HG02938 (cell line): ENCODE measurements around the gene COX6A1.
A peak's percentile ranks its signal among the peaks of the same experiment; 100 is the strongest.

Experiments used
- ATAC-seq: cut with Tn5 transposase; IDR thresholded peaks from one replicate; pipeline ENCODE4 v1.9.1; 2021; ENCODE audit warnings: mild to moderate bottlenecking, moderate library complexity; ENCODE audit not compliant: unreplicated experiment

COX6A1 gene

GRCh38 chr12:120437735-120438494 lies at the start of gene COX6A1:
TSS of gene COX6A1 (plus strand) at chr12:120438113. CDS start at chr12:120438127, 14 bp downstream.
- peak; percentile 93 for ATAC-seq

- ATAC-seq: no peak
Observed at GRCh38 chr12:120388691-120389481, 49.0 kb upstream of the COX6A1 start.

DNA sequence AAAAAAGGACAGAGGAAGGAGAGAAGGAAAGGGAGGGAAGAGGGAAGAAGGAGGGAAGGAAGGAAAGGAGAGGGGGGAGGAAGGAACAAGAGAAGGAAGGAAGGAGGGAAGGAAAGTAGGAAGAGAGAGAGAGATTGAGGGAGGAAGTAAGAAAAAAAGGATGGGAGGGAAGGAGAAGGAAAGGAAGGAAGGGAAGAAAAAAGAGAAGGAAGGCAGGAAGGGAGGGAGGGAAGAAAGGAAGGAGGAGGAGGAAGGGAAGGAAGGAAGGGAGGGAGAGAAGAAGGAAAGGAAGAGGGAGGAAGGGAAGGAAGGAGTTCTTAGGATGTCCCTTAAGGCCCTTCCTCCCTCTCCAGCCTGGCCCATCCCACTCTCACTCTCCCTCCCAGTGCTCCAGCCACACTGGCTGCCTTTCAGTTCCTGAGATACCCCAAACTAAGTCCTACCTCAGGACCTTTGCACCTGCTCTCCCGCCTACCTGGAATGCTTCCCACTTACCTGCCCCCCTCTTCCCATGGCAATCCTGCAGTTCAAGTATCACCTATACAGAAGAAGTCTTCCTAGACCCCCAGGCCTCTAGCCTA lies 47.3 kb upstream of the COX6A1 start:
- ATAC-seq: no peak

DNA sequence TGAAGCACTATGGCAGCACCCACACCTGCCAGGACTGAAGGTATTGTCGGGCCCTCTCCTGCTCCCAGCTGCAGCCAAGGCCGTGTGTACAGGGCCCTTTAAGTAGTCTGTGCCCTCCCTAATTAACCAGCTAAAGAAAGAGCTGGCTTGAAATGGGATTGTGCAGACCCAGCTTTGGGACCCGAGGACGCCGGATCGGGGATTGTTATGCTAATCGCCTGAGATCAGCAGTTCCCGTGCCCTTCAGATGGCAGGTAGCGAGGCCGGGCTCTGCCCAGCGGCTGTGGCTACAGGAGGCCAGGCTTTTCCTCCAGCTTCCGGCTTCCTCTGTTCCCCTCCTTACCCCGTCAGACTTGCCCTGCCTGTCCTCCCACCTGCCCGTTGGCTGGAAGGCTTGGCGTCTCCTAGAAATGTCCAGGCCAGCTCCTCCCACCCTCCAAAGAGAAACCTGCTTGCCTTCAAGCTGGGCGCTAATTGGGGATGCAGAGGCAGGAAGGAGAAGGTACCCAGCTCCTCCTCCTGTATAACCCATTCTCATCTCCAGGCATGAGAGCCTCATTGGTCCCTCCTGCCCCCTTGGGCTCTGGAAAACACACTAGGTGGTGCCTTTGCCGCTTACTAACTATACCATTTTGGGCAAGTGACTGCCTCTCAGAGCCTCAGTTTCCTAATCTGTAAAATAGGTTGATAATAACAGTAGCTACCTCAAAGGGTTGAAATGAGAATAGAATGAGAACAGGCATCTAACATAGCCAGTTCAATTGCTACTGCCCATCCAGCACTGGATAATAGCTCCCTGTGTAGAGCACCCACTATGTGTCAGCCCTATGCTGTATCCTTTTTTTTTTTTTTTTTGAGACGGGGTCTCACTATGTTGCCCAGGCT lies 43.2 kb upstream of the COX6A1 start:
- ATAC-seq: no peak

DNA sequence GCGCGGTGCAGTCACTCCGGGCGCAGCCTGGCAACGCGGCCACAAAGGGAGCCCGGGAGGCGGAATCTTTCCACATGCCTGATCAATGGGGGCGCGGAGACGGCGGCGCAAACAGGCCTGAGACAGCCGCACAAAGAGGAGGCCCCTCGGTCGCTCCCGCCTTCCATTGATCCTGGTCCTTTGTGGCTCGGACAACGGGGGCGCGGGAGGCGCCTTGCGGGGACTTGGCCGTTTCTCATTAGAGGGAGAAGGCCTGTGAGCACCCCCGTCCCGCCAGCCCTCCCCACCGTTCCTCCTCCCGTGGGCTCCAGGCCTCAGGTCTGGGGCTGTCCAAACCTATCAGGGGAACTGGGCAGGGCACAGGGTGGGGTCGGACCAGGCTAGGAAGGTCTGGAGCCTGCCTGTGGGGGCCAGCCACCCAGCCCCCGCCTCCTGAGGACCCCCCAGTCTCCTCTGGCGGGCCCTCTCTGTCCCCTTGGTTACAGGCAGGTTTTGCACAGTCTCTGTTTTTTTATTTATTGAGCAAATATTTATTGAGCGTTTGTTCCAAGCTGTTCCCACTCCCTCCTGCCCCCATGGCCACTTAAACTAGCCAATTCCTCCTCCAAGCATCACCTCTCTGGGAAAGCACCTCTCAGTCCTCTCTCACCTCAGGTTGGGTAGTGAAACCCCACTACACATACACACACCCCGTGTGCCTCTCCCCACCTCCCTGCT lies 39.9 kb upstream of the COX6A1 start:
- ATAC-seq: no peak

DNA sequence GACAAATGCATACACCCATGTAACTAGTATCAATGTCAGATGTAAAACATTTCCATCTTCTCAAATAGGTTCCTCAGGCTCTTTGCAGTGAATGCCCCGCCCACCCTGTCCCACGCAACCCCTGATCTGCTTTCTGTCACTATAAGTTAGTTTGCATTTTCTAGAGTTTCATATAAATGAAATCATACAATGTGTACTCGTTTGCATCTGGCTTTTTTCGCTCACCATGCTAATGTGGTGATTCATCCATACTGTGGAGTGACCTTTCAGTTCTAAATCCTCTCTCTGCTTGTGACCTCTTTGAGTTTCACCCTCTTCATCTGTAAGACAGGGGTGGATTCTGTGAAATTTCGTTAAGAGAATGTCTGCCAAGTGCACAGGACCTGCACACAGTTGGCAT lies 38.4 kb upstream of the COX6A1 start:
- no peak for ATAC-seq

DNA sequence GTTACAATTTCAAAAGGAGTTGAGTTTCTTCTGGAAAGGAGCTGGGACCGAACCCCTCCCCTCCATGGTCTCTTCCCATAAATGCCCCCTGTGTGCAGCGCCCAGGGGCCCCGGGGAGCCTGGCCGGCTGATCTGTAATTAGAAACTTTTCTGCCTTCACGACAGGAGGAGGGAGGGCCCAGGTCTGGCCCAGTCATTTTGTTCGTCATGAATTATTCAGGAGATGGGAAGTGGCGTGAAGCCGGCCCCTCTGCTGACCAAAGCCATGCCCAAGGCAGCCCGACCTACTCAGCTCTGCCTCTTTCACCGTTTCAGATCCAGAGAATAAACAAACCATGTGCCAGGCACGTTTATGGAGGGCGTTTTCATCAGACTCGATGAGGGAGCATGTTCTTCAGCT lies 35.7 kb upstream of the COX6A1 start:
- ATAC-seq: no peak

GRCh38 chr12:120403869-120404268 lies 34.0 kb upstream of the COX6A1 start:
- ATAC-seq: no peak

DNA sequence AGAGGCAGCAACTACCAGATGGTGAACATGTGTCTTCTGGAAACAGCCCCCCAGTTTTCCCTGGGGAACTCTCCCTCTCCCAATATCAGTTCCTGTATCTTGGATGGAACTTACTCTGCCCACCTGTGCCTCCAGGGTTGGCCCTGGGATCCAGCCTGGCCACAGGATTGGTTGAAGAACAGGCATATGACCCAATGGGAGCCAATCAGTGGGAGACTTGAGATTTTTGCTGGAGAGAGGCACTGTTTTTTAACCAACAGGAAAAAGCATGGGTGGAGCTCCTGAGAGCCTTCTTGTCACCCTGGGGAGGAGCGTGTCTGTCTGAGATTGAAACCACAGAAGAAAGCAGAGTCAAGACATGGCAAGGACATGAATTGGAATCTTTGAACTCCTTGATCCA lies 33.6 kb upstream of the COX6A1 start:
- ATAC-seq: no peak

DNA sequence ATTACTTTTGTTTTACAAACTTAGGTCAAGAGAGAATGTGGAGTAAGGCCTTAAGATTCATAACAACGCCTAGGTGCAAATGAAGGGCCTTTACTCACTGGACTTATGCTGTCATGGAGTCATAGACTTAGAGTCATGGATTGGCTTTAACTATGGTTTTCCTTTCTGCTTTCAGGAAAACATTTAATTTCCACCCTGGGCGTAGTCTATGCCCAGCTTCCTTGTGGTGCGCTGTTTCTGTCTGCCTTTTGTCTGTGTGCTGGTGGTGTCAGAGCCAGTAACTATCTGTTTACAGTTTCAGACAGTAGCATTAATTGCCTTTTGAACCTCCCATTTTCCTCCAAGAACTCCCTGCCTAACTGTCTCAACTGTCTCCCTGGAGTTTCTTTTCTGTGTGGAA lies 31.8 kb upstream of the COX6A1 start:
- no peak for ATAC-seq

DNA sequence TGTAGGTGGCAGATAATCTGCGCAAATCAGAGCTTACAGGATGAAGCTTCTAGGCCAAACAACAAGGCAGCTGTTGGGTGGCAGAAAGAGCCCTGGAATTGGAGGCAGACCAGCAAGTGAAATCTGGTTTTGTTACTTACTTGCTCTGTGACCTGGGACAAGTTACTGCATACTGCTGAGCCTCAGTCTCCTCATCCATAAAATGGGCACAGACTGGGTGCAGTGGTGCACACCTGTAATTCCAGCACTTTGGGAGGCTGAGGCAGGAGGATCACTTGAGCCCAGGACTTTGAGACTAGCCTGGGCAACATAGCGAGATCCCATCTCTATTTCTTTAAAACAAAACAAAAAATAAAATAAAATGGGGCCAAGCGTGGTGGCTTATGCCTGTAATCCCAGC lies 31.4 kb upstream of the COX6A1 start:
- no peak for ATAC-seq

DNA sequence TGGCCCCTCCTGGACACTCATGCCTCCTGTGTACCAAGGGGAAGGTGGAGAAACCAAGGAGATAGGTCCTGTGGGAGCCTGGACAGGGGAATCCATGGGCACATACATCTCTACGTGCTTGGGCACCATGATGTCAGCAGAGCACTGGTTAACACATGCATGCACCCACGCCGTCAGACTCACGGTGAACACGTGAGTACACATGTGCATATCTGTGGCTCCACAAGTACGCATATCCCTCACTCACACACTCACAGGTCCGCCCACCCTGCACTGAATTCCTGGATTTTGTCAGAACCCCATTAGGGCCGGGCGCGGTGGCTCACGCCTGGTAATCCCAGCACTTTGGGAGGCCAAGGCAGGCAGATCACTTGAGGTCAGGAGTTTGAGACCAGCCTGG lies 29.1 kb upstream of the COX6A1 start:
- ATAC-seq: no peak

- ATAC-seq: no peak
Observed at GRCh38 chr12:120412421-120412820, 25.5 kb upstream of the COX6A1 start.

- ATAC-seq: no peak
Observed at GRCh38 chr12:120413901-120414695, 23.8 kb upstream of the COX6A1 start.

- ATAC-seq: no peak
Observed at GRCh38 chr12:120416490-120417216, 21.3 kb upstream of the COX6A1 start.

GRCh38 chr12:120417917-120418580 lies 19.9 kb upstream of the COX6A1 start:
- no peak for ATAC-seq

- no peak for ATAC-seq
Observed at GRCh38 chr12:120421701-120422100, 16.2 kb upstream of the COX6A1 start.

GRCh38 chr12:120422892-120423456 lies 14.9 kb upstream of the COX6A1 start:
- ATAC-seq: no peak
